Measurements from ENCODE around the gene PLAAT3. TPM values are rescaled to one million over a fixed set of nuclear protein-coding genes. Genes with fewer than 3 reads are reported as not detected.
"Not testable (repeated sequence)": the region's sequence is repeated elsewhere in the genome, so short reads cannot be mapped to it uniquely, and the experiment has no call there.

Gene PLAAT3
- total RNA-seq, 1 experiment from 2014 or later: 0.69 TPM

- Histone ChIP-seq H3K36me3 (ENCODE audit: insufficient read depth, low read length, poor library complexity, severe bottlenecking) (no peaks in the 10 kb centered on the region), H3K4me1 (ENCODE audit: insufficient read depth, low read length, poor library complexity, severe bottlenecking) (no peaks in the 10 kb centered on the region), H3K27me3 (replicated peaks; ENCODE audit: insufficient read depth, low read depth, low read length, poor library complexity) (no peaks in the 10 kb centered on the region), H3K9me3 (ENCODE audit: low read depth, low read length, poor library complexity, severe bottlenecking) (no peaks in the 10 kb centered on the region), H3K4me3 (ENCODE audit: low read depth, low read length, poor library complexity, severe bottlenecking) (no peak overlapping the region), H3K27ac (ENCODE audit: low read depth, low read length, poor library complexity, severe bottlenecking) (no peak overlapping the region)
- no peak for DNase-seq (ENCODE audit: low spot score)
- POLR2A ChIA-PET (ENCODE audit: low non-redundant PET): no interaction called here
- CTCF ChIA-PET: no interaction called here
- intact Hi-C loops (cut with micrococcal nuclease; ENCODE audit: unreplicated experiment): no loop called here
- TF ChIP-seq, protein P1, sequence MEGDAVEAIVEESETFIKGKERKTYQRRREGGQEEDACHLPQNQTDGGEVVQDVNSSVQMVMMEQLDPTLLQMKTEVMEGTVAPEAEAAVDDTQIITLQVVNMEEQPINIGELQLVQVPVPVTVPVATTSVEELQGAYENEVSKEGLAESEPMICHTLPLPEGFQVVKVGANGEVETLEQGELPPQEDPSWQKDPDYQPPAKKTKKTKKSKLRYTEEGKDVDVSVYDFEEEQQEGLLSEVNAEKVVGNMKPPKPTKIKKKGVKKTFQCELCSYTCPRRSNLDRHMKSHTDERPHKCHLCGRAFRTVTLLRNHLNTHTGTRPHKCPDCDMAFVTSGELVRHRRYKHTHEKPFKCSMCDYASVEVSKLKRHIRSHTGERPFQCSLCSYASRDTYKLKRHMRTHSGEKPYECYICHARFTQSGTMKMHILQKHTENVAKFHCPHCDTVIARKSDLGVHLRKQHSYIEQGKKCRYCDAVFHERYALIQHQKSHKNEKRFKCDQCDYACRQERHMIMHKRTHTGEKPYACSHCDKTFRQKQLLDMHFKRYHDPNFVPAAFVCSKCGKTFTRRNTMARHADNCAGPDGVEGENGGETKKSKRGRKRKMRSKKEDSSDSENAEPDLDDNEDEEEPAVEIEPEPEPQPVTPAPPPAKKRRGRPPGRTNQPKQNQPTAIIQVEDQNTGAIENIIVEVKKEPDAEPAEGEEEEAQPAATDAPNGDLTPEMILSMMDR (conservative IDR thresholded peaks at IDR 0.05; ENCODE audit: low read depth, low read length): no peak
- no peak for TF ChIP-seq EZH2 (IDR thresholded peaks at IDR 0.05; ENCODE audit: borderline replicate concordance, low read depth, low read length, poor library complexity, severe bottlenecking)
- BruUV-seq (replicated peaks): no TSS peak
Measured at GRCh38 chr11:63530021-63530420, 84.2 kb downstream of the PLAAT3 start.

- BruUV-seq (replicated peaks); H3K9me3 ChIP-seq (ENCODE audit: low read depth, low read length, poor library complexity, severe bottlenecking); H3K27me3 ChIP-seq (replicated peaks; ENCODE audit: insufficient read depth, low read depth, low read length, poor library complexity); intact Hi-C loops (cut with micrococcal nuclease; ENCODE audit: unreplicated experiment); H3K36me3 ChIP-seq (ENCODE audit: insufficient read depth, low read length, poor library complexity, severe bottlenecking); H3K4me1 ChIP-seq (ENCODE audit: insufficient read depth, low read length, poor library complexity, severe bottlenecking); H3K27ac ChIP-seq (ENCODE audit: low read depth, low read length, poor library complexity, severe bottlenecking); H3K4me3 ChIP-seq (ENCODE audit: low read depth, low read length, poor library complexity, severe bottlenecking); DNase-seq (ENCODE audit: low spot score); CTCF ChIA-PET; POLR2A ChIA-PET (ENCODE audit: low non-redundant PET): not testable (repeated sequence)
Measured at GRCh38 chr11:63529373-63529772, 84.9 kb downstream of the PLAAT3 start.

DNA sequence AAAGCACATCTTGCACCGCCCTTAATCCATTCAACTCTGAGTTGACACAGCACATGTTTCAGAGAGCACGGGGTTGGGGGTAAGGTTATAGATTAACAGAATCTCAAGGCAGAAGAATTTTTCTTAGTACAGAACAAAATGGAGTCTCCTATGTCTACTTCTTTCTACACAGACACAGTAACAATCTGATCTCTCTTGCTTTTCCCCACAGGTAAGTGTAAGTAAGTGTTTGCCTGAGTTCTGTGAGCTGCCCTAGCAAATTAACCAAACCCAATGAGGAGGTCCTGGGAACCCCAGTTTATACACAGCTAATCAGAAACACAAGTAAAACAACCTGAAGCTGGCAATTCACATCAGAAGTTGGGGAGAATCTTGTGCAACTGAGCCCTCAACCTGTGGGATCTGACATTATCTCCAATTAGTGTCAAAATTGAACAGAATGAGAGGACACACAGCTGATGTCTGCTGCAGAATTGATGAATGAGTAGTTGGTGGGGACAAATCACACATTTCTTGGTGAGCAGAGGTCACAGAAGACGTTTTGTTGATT, 85.4 kb downstream of the PLAAT3 start:
- H3K27me3 ChIP-seq (replicated peaks; ENCODE audit: insufficient read depth, low read depth, low read length, poor library complexity); intact Hi-C loops (cut with micrococcal nuclease; ENCODE audit: unreplicated experiment); BruUV-seq (replicated peaks); DNase-seq (ENCODE audit: low spot score); H3K9me3 ChIP-seq (ENCODE audit: low read depth, low read length, poor library complexity, severe bottlenecking); CTCF ChIA-PET; H3K4me3 ChIP-seq (ENCODE audit: low read depth, low read length, poor library complexity, severe bottlenecking); H3K27ac ChIP-seq (ENCODE audit: low read depth, low read length, poor library complexity, severe bottlenecking); POLR2A ChIA-PET (ENCODE audit: low non-redundant PET); H3K4me1 ChIP-seq (ENCODE audit: insufficient read depth, low read length, poor library complexity, severe bottlenecking); H3K36me3 ChIP-seq (ENCODE audit: insufficient read depth, low read length, poor library complexity, severe bottlenecking): not testable (repeated sequence)

GRCh38 chr11:63528156-63528555, 86.1 kb downstream of the PLAAT3 start:
- H3K4me1 ChIP-seq (ENCODE audit: insufficient read depth, low read length, poor library complexity, severe bottlenecking); H3K36me3 ChIP-seq (ENCODE audit: insufficient read depth, low read length, poor library complexity, severe bottlenecking); CTCF ChIA-PET; H3K4me3 ChIP-seq (ENCODE audit: low read depth, low read length, poor library complexity, severe bottlenecking); BruUV-seq (replicated peaks); POLR2A ChIA-PET (ENCODE audit: low non-redundant PET); H3K27ac ChIP-seq (ENCODE audit: low read depth, low read length, poor library complexity, severe bottlenecking); H3K27me3 ChIP-seq (replicated peaks; ENCODE audit: insufficient read depth, low read depth, low read length, poor library complexity); intact Hi-C loops (cut with micrococcal nuclease; ENCODE audit: unreplicated experiment); H3K9me3 ChIP-seq (ENCODE audit: low read depth, low read length, poor library complexity, severe bottlenecking); DNase-seq (ENCODE audit: low spot score): not testable (repeated sequence)

- Histone ChIP-seq H3K27ac (ENCODE audit: low read depth, low read length, poor library complexity, severe bottlenecking) (no peak overlapping the region), H3K9me3 (ENCODE audit: low read depth, low read length, poor library complexity, severe bottlenecking) (no peaks in the 10 kb centered on the region), H3K36me3 (ENCODE audit: insufficient read depth, low read length, poor library complexity, severe bottlenecking) (no peaks in the 10 kb centered on the region), H3K4me3 (ENCODE audit: low read depth, low read length, poor library complexity, severe bottlenecking) (no peak overlapping the region), H3K4me1 (ENCODE audit: insufficient read depth, low read length, poor library complexity, severe bottlenecking) (no peaks in the 10 kb centered on the region), H3K27me3 (replicated peaks; ENCODE audit: insufficient read depth, low read depth, low read length, poor library complexity) (no peaks in the 10 kb centered on the region)
- intact Hi-C loops (cut with micrococcal nuclease; ENCODE audit: unreplicated experiment): no loop called here
- no peak for DNase-seq (ENCODE audit: low spot score)
- ChIA-PET CTCF (no interaction called here), POLR2A (ENCODE audit: low non-redundant PET) (no interaction called here)
- BruUV-seq (replicated peaks): no TSS peak
- TF ChIP-seq, protein P1 (conservative IDR thresholded peaks at IDR 0.05; ENCODE audit: low read depth, low read length): no peak
- TF ChIP-seq EZH2 (IDR thresholded peaks at IDR 0.05; ENCODE audit: borderline replicate concordance, low read depth, low read length, poor library complexity, severe bottlenecking): no peak
Measured at GRCh38 chr11:63527667-63528066, 86.6 kb downstream of the PLAAT3 start.

Measured in A673 (cell line).